GM12801 (cell line): ENCODE results near the gene GLB1L3.

Source experiments
- TF ChIP-seq, protein P1 (sequence below): IDR thresholded peaks from one replicate; pipeline ENCODE4 v1.5.1; 2011; ENCODE audit warnings: control low read depth; ENCODE audit not compliant: insufficient read length; ENCODE audit errors: extremely low read depth

GLB1L3 gene

DNA sequence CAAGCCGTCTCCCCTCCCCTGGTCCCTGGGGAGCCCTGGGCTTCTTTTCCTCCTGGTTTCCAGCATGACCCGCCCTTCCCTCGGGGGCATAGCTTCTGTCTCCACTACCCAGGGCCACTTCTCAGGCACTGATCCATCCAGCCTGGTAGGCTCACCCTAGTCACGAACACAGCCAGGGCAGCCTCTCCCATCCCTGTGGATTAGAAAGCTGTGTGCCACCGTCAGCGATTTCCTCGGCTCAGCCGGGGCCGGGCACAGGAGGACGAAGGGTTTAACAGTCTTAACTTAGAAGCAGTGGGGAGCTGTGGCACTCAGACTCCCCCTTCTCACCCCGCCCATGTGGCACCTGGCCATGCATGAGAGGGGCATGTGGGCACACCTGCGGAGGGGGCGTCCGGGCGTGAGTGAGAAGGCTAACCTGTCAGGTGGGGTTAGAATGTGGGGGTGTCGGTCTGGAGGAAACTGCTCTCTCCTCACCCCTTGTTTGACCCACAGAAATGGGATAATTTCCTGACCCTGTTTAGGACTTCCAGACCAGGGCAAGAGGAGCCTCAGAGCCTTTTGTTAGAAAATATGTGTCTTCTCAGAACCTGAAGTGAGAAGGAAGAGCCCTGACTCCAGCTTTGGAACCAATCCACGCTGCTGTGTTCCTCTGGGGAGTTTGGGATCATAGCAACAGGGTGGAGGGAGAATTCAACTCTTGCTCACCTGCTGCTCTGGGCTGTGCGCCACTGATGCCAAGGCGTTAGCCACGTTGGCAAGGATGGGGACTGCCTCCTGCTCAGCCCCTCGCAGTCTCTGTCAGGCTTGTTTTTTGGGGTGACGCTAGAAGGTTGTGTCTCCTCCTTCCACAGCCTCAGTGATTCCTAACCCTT is 70.2 kb downstream of the GLB1L3 start:
- TF ChIP-seq, protein P1, sequence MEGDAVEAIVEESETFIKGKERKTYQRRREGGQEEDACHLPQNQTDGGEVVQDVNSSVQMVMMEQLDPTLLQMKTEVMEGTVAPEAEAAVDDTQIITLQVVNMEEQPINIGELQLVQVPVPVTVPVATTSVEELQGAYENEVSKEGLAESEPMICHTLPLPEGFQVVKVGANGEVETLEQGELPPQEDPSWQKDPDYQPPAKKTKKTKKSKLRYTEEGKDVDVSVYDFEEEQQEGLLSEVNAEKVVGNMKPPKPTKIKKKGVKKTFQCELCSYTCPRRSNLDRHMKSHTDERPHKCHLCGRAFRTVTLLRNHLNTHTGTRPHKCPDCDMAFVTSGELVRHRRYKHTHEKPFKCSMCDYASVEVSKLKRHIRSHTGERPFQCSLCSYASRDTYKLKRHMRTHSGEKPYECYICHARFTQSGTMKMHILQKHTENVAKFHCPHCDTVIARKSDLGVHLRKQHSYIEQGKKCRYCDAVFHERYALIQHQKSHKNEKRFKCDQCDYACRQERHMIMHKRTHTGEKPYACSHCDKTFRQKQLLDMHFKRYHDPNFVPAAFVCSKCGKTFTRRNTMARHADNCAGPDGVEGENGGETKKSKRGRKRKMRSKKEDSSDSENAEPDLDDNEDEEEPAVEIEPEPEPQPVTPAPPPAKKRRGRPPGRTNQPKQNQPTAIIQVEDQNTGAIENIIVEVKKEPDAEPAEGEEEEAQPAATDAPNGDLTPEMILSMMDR: no peak

DNA sequence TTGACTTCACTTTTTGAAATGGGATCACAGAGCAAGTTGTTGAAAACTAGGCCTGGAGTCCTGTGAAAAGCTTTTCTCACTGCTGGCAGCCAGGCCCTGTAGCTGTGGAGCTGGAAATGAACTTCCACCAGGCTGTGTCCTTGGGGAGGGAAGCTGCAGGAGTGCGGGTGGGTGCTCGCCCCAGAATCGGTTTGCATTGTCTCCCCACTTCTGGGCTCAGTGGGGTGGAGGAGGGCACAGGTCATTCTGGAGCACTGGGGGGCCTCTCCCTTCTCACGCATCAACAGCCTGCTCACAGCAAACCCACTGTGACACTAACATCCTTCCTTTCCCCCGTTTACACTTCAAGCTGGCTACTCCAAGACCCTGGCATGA is 70.8 kb downstream of the GLB1L3 start:
- TF ChIP-seq, protein P1: no peak

DNA sequence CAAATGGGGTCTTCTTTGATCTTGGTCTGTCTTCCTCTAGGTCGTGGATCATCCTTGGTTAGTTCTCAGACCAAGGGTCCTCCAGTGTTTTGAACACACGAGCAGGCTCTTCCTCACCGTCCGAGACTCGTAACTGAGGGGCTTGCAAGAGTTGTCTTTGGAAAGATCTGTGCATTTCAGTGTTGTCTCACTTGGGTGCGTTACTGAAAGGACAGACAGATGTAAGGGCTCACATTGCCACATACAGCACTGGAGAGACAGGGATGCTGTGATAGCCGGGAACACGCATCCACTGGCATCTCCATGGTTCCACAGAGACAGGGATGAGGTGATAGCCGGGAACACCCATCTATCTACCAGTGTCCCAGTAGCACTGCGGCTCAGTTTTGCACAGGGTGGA is 71.3 kb downstream of the GLB1L3 start:
- TF ChIP-seq, protein P1: no peak

DNA sequence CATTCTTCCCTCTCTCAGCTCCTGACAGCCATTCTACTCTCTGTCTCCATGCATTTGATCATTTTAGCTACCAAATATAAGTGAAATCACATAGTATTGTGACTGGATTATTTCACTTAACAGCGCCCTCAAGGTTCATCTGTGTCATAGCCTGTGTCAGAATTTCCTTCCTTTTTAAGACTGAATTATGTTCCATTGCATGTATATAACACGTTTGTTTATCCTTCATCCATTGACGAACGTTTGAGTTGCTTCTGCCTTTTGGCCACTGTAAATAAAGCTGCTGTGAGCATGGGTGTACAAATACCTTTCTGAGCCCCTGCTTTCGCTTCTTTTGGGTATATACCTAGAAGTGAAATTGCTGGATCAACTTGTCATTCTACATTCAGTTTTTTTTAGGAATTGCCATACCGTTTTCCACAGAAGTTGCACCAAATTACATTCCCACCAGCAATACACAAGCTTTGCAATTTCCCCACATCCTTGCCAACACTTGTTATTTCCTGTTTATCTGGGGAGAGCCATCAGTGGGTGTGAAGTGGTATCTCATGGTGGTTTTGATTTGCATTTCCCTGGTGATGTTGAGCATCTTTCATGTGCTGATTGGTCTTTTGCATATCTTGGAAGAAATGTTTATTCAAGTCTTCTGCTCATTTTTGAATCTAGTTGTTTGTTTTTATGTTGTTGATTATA is 73.1 kb downstream of the GLB1L3 start:
- TF ChIP-seq, protein P1: no peak

DNA sequence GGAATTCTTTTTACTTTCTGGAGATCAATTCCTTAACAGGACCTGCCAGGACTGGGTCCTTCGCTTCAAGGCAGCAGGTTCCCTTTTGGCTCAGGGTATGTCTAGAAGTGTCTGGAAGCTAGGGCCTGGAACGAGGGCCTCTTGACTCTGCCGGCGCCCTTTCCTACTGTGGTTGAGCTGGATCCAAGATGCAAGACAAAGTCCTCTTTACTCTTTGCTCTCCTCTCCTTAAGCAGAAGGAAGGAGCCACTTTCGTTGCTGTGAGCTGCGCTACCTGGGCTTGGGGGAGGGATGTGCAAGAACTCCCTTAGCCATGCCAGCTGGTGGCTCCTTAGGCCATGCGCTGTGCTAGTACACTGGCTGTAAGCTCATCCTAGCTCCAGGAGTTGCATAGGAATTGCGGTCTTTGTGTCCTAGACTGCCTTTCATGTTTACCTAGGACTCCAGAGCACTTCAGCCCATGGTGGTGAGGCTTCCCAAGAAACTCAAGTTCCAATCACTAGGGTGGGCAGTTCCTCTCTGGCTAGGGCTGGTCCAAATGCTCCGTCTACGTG is 73.7 kb downstream of the GLB1L3 start:
- TF ChIP-seq, protein P1: no peak

DNA sequence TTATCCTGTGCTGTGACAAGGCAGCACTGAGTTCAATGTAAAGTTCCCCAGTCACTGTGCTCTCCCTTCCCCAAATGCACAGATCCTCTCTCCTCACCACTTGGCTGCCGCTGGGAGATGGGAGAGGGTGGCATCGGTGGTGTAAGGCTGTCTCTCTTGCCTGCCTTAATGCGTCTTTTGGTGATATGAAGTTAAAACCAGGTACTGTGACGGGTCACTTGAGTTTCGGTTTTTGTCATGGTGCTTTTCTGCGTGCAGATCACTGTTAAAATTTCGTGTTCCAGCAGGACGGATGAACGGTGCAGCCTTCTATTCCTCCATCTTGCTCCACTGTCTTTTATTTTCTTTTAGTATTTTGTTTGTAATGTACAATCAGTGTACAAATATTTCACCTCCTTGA is 74.2 kb downstream of the GLB1L3 start:
- TF ChIP-seq, protein P1: no peak

DNA sequence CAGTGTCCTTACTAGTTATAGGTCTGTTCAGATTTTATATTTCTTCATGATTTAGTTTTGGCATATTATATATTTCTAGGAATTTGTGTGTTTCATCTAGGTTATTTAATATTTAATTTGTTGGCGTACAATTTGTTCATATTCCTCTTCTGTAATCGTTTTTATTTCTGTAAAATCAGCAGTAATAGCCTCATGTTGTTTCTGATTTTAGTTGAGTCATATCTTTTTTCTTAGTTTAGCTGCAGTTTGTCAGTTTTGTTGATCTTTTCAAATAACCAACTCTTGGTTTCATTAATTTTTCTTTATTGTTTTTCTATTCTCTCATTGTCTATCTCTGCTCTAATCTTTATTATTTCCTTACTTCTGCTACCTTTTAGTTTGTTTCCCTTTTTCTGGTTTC is 75.9 kb downstream of the GLB1L3 start:
- TF ChIP-seq, protein P1: no peak
